Endothelial cell of hepatic sinusoid (primary cell): ENCODE measurements around the gene LTA4H.

ENCODE experiments used
- in situ Hi-C: cut with HindIII; loops from 2 replicates; pipeline ENCODE4 v1.10.0; 2017; ENCODE audit warnings: low sequenced_read_pairs

Gene LTA4H

DNA sequence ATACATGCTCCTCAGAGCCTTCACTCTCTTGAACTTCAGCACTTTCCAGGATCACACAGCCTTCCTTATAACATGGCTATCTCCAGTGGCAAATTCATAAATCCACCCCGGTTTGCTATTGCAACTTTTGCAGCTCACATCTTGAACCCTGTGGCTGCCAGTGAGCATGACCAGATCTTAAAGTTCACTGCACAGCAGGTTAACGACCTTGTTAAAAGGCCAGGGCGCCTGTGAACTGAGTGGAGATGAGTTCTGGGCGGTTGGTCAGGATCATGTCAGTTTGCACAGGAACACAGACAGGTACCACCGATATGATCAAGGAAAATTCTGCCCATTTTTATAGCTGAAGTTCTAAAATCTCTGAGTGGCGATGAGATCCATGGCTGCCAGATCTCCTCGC is 24.7 kb upstream of the LTA4H start:
- in situ Hi-C loops: no loop called here

DNA sequence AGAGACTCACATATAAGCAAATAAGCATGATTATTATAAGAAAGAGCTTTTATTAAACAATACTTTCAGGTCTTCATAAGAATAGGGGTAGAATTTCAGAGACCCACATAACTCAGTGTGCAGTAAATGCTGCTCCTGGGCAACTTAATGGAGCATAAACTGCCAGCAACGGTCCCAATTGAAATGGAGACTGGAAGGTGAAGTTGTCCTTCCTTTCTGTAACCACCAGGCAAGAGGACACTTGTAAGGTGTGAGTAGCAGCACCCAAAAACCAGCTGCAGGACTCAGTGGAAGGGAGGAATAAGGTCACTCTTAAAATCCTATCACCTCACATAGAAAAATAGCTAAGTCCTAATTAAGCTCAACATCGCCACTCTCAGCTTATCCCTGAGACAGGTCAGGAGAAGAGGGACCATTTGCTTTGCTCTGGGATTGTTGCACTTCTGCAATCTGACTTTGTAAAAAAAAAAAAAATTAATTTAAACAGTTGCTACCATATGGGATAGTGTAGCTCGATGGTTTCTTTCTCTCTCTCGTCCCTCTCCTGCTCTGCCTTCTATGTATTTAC is 22.7 kb upstream of the LTA4H start:
- in situ Hi-C loops: loop anchor here (5.0 kb wide), 1 partner anchor 199 kb away; no protein-coding TSS in a partner anchor

DNA sequence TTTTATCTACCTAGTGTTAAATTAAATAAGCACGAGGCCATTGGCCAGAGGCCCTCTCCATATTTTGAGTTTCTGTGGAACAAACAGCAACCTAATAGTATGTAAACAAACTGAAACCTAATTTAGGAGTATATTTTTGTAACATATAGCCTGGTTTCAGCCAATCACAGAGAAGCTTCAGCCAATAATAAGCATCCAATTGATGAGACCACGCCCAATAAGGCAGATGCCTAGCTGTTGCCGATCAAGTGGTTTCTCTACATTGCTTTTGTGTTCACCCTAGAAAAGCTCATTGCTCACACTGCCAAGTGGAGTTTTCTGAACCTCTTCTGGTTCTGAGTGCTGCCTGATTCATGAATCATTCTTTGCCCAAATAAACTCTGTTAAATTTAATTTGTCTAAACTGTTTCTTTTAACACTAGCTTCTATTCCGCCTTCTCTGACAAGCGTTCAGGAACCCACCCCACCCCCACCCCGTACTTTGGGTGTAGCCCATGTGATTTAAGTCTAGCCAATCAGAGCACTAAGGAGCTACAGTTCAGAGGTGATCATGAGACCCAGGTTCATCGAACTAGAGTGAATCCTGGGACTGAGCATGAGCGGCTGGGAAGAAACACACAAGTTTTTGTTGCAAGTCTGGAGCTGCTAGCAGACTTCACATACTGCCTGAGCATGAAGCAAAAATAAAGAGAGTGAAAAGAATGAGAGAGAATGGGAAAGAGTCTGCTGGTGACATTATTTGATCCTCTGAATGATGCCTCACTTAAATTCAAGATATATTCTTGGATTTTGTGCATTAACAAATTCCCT is 21.5 kb upstream of the LTA4H start:
- in situ Hi-C loops: loop anchor here (5.0 kb wide), 1 partner anchor 200 kb away; no protein-coding TSS in a partner anchor

DNA sequence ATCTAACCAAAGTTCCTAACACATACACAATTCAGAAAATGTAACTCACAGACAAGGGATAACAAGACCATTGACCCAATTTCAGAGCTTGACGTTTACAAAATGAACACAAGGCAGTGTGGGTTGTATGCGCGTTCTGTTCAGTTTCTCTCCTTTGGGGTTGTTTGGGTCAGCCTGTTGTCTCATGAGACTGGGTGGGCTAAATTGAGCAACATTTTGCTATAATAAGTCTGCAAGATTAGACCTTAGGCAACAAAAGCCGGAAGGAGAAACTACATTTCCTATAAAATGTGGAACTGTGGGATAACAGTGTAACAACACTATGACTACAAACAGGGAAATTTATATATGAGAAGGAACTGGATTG is 18.8 kb upstream of the LTA4H start:
- in situ Hi-C loops: no loop called here

DNA sequence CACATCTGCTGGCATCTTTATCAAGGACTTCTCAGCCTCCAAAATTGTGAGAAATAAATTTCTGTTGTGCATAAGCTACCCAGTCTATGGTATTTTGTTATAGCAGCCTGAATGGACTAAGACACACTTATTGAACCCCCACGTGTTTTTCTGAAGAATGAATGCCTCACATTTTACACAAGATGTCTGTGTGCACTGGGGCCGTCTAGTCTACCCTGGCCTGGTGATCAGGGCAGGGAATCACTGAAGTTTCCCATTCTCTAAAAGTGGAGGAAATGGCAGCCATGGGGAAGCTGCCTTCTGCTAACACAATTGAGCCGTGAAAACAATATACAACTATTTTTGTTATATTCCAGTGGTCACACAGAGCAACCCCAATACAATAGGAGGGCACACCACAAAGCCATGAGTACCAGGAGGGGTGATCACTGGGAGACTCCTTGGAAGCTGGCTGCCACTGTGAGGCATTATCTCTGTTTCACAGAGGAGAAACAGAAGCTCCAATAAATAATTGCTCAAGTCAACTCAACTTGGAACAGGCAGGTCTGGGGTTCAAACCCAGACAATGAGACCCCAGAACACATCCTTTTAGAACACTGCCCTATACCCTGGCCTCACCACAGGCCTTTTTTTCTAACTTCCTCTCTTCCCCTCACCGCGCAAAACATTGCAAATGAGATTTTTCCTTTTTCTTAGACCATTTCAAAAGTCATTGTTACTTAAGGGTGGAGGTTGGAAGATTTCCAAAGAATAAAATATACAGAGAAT is 18.3 kb upstream of the LTA4H start:
- in situ Hi-C loops: no loop called here

DNA sequence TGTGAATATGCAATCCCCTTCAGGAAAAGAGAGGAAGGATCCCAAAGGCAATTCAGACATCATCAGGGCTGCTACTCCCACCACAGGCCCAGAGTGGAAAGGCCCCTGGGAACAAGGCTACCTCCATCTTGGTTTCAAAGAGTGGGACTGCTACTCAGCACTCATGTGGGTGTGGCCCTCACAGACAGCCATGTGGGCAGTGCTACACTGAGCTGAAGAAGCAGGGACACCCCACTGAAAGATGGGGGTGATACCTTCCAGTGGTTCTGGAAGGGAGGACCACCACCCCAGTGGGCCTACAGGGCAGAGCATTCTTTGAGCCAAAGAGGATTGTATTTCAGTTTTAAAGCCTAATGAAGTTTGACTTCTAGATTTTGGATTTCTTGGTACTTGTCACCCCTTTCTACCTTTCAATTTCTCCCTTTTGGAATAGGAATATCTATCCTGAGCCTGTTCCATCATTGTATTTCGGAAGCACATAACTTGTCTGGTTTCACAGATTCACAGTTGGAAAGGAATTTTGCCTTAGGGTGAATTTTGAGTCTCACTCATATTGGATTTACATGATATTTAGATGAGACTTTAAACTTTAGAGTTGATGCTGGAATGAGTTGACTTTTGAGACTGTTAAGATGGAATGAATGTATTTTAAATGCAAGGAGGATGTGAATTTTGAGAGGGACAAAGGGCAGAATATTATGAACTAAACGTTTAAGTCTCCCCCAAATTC is 16.5 kb upstream of the LTA4H start:
- in situ Hi-C loops: no loop called here

DNA sequence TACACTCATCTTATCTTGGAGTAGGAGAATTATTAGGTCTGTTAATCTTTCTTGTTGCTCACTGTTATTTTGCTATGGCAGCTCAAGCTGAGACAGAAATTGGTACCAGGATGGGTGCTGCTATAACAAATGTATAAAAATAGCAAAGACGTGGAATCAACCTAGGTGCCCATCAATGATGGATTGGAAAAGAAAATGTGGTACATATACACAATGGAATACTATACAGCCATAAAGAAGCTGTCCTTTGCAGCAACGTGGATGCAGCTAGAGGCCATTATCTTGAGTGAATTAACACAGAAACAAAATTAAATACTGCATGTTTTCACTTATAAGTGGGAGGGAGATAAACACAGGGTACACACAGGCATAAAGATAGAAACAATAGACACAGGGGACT is 14.8 kb upstream of the LTA4H start:
- in situ Hi-C loops: no loop called here

DNA sequence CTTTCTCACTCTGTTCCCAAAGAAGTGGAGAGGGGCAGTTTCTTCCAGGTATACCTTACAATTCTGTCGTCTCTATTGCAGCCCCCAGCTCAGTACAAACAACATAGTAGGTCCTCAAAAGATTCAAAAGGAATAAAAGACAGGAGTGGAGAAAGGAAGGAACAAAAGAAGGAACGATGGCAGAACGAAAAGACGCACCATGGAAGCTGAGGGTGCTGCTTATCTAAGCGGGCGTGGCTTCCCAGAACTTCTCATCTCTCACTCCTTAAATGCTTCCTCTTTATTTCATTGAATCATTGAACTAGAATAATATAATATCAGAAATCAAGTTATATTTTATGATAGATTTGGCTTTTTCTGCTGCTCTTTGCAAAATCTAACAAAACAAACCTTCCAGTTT is 13.7 kb upstream of the LTA4H start:
- in situ Hi-C loops: no loop called here

DNA sequence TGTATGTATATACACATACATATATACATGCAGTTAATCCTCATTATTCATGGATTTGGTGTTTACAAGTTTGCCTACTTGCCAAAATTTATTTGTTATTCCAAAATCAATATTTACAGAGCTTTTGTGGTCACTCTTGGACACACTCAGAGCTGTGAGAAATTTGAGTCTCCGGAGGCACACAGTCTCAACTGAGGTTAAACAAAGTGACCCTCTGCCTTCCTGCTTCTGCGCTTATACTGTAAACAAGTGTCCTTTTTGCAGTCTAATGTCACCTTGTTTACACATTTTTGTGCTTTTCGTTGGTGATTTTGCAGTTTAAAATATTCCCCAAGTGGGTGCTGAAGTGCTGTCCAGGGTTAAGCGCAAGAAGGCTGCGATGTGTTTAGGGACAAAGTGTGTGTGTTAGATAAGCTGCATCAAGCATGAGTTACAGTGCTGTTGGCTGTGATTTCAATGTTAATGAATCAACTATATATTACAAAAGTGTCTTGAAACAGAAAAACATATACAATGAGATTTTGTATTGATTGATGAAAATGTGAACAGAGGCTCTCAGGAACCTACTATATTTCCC is 13.1 kb upstream of the LTA4H start:
- in situ Hi-C loops: no loop called here

DNA sequence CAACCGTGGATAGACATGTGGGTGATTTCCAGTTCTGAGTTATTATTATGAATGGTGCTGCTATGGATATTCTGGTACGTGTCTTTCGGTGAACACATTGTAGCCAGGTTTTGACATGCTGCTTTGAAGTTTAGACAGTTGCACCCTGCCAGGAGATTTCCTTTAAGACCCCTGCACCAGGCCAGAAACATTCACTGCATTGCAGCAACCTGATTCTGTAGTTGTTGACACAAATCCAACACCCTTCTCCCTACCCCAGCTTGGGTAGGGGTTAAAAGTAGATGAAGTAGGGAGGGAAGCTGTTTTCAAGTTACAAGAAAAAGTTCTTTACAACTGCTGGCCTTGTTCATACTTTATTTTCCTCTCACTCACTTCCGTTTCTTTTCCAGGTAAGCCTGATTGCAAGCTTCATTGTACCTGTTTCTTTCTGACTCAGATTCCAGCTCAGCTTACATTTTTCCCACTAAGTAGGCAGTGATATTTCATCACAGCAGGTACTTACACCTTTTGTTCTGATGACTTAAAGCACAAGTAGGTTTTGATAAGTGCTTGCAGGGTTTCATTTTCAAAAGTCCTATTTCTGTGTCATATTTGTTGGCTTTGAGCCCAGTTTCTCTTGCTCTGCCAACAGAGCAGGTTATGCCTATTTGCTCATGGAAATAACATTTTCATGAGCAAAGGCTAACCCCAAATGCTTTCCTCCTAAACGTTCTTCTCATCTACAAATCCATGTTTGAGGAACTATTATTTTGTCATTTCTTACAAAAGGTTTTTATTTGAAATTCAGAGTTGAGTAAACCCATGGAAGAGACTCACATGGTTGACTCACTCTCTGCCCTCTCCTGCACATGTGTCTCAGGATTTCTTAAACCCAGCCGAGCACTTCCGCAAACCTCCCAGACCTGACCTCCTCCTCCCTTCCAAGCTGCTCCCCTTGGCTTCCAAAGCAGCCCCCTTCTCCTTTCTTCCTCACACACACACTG is 12.1 kb upstream of the LTA4H start:
- in situ Hi-C loops: no loop called here

DNA sequence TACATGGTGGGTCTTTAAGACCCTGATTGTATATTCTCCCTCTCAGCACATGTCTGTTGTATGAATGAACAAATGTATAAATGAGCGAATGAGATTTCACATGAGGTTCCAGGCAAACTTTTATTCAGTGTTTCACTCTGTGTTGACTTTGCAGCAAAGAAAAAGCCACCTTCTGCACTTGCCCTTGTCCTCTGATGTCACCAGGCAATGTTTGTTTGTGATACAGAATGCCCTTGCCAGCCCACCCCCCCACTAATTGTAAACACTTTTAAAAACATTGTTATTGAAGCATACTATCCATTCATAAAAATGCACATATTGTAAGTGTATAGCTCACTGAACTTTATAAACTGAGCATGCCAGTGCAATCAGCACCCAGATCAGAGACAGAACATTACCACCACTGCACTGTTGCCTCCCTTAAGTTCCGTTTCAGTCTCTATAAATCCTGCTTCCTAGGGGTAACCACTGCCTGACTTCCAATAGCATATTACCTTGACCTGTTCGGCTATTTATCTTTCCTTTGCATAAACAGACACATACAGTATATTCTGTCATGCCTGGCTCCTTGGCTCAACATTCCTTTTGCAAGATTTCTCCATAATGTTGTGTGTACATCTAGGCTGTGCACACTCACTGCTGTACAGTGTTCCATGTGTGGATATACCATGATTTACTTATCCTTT is 11.3 kb upstream of the LTA4H start:
- in situ Hi-C loops: no loop called here

DNA sequence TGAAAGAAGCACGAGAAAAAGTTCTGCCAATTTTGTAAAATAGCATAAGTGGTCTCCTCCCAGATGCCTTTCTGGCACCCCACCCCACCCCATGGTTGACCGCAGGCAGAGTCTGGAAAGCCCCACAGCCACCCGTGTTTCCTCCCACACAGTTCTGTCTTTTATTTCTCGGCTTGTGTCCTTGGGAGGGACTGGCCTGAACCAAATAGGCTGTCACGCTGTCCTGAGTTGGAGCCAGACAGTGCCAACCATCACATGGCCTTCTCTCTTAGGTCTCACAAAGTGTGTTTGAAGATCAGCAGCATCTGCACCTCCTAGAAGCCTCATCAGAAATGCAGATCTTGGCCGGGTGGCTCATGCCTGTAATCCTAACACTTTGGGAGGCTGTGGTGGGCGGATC is 10.2 kb upstream of the LTA4H start:
- in situ Hi-C loops: no loop called here

DNA sequence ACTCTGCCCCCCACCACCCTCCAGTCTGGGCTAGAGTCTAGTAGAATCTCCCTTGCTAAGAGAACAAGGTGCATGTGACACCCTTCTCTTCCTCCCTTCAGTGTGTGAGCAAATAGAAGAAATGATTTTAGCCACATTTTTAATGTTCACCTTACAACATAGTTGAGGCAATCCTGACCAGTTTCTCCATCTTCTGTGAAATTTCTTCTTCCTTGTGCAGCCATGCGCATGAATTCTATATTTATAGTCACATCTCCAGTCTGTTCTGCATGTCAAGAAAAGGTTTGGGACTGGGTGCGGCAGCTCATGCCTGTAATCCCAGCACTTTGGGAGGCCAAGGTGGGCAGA is 9.5 kb upstream of the LTA4H start:
- in situ Hi-C loops: no loop called here

DNA sequence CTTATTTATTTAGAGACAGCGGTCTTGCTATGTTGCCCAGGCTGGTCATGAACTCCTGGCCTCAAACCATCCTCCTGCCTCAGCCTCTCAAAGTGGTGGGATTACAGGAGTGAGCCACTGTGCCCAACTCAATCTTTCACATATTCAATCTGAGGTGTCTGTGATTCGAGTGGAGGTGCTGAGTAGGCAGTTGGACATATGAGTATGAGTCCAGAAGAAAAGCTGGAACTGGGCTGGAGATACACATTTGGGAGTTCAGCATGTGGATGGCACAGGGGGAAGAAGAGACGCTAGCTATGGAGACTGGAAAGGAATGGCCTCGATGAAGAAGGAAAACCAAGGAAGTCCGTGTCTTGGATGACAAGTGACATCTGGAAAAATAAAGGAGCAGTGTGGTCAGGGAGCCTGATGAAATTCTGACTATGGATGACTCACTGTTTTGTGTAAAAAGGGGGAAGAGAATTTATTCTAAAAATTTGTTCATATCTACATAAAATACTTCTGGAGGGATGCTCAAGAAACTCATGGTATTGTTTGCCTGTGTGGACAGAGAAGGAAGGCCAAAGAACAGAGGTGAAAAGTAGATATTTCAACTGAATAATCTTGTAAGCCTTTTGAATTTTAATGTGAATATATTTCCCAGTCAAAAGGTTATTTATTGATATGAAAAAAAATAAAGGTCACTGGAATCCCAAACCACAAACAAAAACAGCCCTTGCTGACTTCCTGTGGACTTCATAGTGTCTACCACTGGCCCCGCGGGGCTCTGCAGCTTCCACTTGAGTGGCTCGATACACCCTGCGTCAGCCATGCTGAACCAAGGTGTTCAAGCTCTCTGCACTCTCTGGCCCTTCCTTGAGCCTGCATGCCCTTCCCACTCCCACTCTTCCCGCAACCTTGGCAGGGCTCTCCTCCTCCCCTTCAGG is 8.9 kb upstream of the LTA4H start:
- in situ Hi-C loops: no loop called here

DNA sequence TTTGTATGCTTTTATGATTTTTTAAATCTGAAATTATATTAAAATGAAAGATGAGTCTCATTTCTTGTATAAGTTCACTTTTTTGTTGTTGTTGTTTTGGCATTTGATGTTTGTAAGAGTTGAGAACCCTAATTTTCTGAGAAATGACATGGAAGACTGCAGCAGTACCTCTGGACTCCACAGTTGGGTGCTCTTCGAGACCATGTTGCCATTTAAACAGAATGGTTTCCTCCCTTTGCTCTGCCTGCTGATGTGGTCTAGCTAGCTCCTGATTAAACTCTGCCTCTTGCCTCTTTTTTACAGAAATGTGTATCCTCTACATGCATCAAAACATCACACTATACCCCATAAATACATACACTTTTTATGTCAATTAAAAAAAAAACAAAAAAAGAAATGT is 5.8 kb upstream of the LTA4H start:
- in situ Hi-C loops: no loop called here

DNA sequence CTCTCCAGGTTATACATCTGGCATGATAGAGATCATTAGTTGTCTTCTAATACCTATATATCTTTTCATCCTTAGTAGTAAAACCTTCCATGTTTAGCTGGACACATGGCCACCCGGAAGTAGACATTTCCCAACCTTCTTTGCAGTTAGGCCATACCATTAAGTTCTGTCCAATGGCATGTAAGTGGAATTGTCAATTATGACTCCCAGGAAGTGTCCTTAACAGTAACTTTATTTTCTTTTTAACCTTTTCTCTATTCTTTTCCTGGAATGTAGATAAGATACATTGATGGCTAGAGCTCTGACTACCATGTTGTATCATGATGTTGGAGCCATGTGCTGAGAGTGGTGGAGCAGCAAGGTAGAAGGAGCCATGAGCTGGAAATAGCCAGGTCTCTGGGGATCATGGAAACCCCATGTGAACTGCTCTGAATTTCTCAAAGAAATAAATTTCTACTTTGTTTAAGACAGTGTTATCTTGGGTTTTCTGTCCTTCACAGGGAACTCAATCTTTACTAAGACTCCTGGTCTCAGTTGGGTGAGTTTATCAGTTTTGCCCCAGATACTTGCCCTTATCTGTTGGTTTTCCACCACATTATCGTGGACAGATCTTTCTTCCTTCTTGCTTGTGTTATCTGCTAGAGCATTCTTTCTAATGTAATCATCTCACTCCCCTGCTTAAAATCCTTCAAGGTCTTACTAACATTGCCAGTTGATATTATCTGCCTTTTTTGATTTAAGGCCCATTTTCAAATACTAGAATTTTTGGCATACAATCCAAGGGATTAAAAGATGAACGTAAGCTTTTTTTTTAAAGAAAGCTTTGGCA is 5.1 kb upstream of the LTA4H start:
- in situ Hi-C loops: no loop called here

DNA sequence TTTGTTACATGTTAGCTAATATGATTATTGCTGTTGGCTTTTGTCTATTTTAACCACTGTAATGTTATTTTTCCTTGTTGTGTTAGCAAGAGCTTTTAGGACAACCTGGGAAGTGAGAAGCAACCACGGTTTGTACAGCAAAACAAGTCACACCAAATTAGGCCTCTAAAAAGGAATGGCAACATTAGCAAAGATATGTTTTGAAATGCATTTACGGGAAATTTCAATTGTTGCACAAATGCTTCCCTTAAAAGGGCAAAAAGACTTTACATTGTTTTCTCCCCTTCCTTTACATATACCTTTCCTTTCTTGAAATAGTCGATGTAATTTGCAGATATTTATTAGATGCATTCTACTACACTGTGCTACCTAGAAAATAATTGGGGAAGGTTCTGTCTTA is 4.1 kb upstream of the LTA4H start:
- in situ Hi-C loops: loop anchor here (10.0 kb wide), 1 partner anchor 485 kb away; no protein-coding TSS in a partner anchor
